Measurements from ENCODE around the gene MYEF2.

MYEF2 gene

GRCh38 chr15:48085591-48085930, 92.5 kb downstream of the MYEF2 start:
- no peaks in the 10 kb centered on the region for H3K27me3 ChIP-seq (ENCODE audit: control insufficient read depth, insufficient read depth, low read length)
- no peak overlapping the region for H3K4me3 ChIP-seq (ENCODE audit: low read depth, low read length)
- H3K36me3 ChIP-seq (ENCODE audit: control insufficient read depth, insufficient read depth, low read length) = no peaks in the 10 kb centered on the region
- H3K4me1 ChIP-seq (ENCODE audit: control insufficient read depth, insufficient read depth, low read length) = no peaks in the 10 kb centered on the region
- H3K9me3 ChIP-seq (ENCODE audit: control insufficient read depth, insufficient read depth, low read length) = peaks cover 6% of the 10 kb centered on the region
- H3K9ac ChIP-seq (ENCODE audit: low read depth, low read length) = no peak overlapping the region

GRCh38 chr15:48084759-48085590, 93.1 kb downstream of the MYEF2 start:
- no peak overlapping the region for H3K9ac ChIP-seq (ENCODE audit: low read depth, low read length)
- H3K27me3 ChIP-seq (ENCODE audit: control insufficient read depth, insufficient read depth, low read length) = no peaks in the 10 kb centered on the region
- H3K4me1 ChIP-seq (ENCODE audit: control insufficient read depth, insufficient read depth, low read length) = no peaks in the 10 kb centered on the region
- no peaks in the 10 kb centered on the region for H3K36me3 ChIP-seq (ENCODE audit: control insufficient read depth, insufficient read depth, low read length)
- H3K9me3 ChIP-seq (ENCODE audit: control insufficient read depth, insufficient read depth, low read length) = peaks cover 6% of the 10 kb centered on the region
- H3K4me3 ChIP-seq (ENCODE audit: low read depth, low read length) = no peak overlapping the region

Data from iPS-15b (cell line).